ENCODE measurements around the gene ODF4. TPM values are rescaled to one million over a fixed set of nuclear protein-coding genes. Genes with fewer than 3 reads are reported as not detected.

ODF4 gene
- total RNA-seq (2021) (not detected in 2 replicates), Bru-seq, nascent RNA (not detected), BruChase-seq, experiment 1, labeled RNA remaining after a 2-hour chase (not detected), BruChase-seq, experiment 2, labeled RNA remaining after a 6-hour chase (not detected)
- long read RNA-seq, result 0 reads

GRCh38 chr17:8339540-8339939, at the start of gene ODF4:
ODF4 (plus strand) TSS chr17:8339840; CDS start chr17:8340052, 212 bp downstream.
- CTCF ChIA-PET, result interaction anchor here (0.7 kb wide), 1 partner anchor 64 kb away, joined by 5 read pairs; no protein-coding TSS in a partner anchor
- intact Hi-C loops (cut with micrococcal nuclease; ENCODE audit: unreplicated experiment), result no loop called here
- H3K4me3 ChIP-seq (ENCODE audit: low read depth, low read length, poor library complexity, severe bottlenecking), result no peak within 1 kb of the TSS

GRCh38 chr17:8290043-8290442, 49.6 kb upstream of the ODF4 start:
- TF ChIP-seq CTCF (conservative IDR thresholded peaks at IDR 0.05; ENCODE audit: low read depth, low read length), result no peak
- TF ChIP-seq EZH2 (IDR thresholded peaks at IDR 0.05; ENCODE audit: borderline replicate concordance, low read depth, low read length, poor library complexity, severe bottlenecking), result no peak
- DNase-seq (ENCODE audit: low spot score), result no peak
- ChIA-PET POLR2A (ENCODE audit: low non-redundant PET) (no interaction called here), CTCF (no interaction called here)
- no TSS peak for BruUV-seq (replicated peaks)
- H3K27ac ChIP-seq (ENCODE audit: low read depth, low read length, poor library complexity, severe bottlenecking), result no peak overlapping the region
- no peaks in the 10 kb centered on the region for H3K9me3 ChIP-seq (ENCODE audit: low read depth, low read length, poor library complexity, severe bottlenecking)
- intact Hi-C loops (cut with micrococcal nuclease; ENCODE audit: unreplicated experiment), result no loop called here
- H3K36me3 ChIP-seq (ENCODE audit: insufficient read depth, low read length, poor library complexity, severe bottlenecking), result no peaks in the 10 kb centered on the region
- no peaks in the 10 kb centered on the region for H3K27me3 ChIP-seq (replicated peaks; ENCODE audit: insufficient read depth, low read depth, low read length, poor library complexity)
- no peak overlapping the region for H3K4me3 ChIP-seq (ENCODE audit: low read depth, low read length, poor library complexity, severe bottlenecking)
- H3K4me1 ChIP-seq (ENCODE audit: insufficient read depth, low read length, poor library complexity, severe bottlenecking), result peaks cover 13% of the 10 kb centered on the region

More at GRCh38 chr17:8339540-8339939, at the start of gene ODF4:
- H3K36me3 ChIP-seq (ENCODE audit: insufficient read depth, low read length, poor library complexity, severe bottlenecking), result no peaks in the 10 kb centered on the region
- no peak for DNase-seq (ENCODE audit: low spot score)
- H3K27ac ChIP-seq (ENCODE audit: low read depth, low read length, poor library complexity, severe bottlenecking), result no peak within 1 kb of the TSS
- no peaks in the 10 kb centered on the region for H3K9me3 ChIP-seq (ENCODE audit: low read depth, low read length, poor library complexity, severe bottlenecking)
- POLR2A ChIA-PET (ENCODE audit: low non-redundant PET), result interaction anchor here (0.6 kb wide), 1 partner anchor 10 kb away, joined by 18 read pairs; no protein-coding TSS in a partner anchor
- no peaks in the 10 kb centered on the region for H3K27me3 ChIP-seq (replicated peaks; ENCODE audit: insufficient read depth, low read depth, low read length, poor library complexity)
- peaks cover 4% of the 10 kb centered on the region for H3K4me1 ChIP-seq (ENCODE audit: insufficient read depth, low read length, poor library complexity, severe bottlenecking)
- no TSS peak for BruUV-seq (replicated peaks)
- no peak for TF ChIP-seq CTCF (conservative IDR thresholded peaks at IDR 0.05; ENCODE audit: low read depth, low read length)
- no peak for TF ChIP-seq EZH2 (IDR thresholded peaks at IDR 0.05; ENCODE audit: borderline replicate concordance, low read depth, low read length, poor library complexity, severe bottlenecking)

- ChIA-PET CTCF (no interaction called here), POLR2A (ENCODE audit: low non-redundant PET) (interaction anchor here (0.6 kb wide), 1 partner anchor 11 kb away, joined by 3 read pairs; no protein-coding TSS in a partner anchor)
- no peak for DNase-seq (ENCODE audit: low spot score)
- TF ChIP-seq EZH2 (IDR thresholded peaks at IDR 0.05; ENCODE audit: borderline replicate concordance, low read depth, low read length, poor library complexity, severe bottlenecking) (no peak), CTCF (conservative IDR thresholded peaks at IDR 0.05; ENCODE audit: low read depth, low read length) (no peak)
- no peaks in the 10 kb centered on the region for H3K9me3 ChIP-seq (ENCODE audit: low read depth, low read length, poor library complexity, severe bottlenecking)
- no TSS peak for BruUV-seq (replicated peaks)
- H3K4me3 ChIP-seq (ENCODE audit: low read depth, low read length, poor library complexity, severe bottlenecking), result no peak overlapping the region
- intact Hi-C loops (cut with micrococcal nuclease; ENCODE audit: unreplicated experiment), result no loop called here
- no peaks in the 10 kb centered on the region for H3K27me3 ChIP-seq (replicated peaks; ENCODE audit: insufficient read depth, low read depth, low read length, poor library complexity)
- peaks cover 12% of the 10 kb centered on the region for H3K4me1 ChIP-seq (ENCODE audit: insufficient read depth, low read length, poor library complexity, severe bottlenecking)
- H3K36me3 ChIP-seq (ENCODE audit: insufficient read depth, low read length, poor library complexity, severe bottlenecking), result no peaks in the 10 kb centered on the region
- no peak overlapping the region for H3K27ac ChIP-seq (ENCODE audit: low read depth, low read length, poor library complexity, severe bottlenecking)
Observed at GRCh38 chr17:8292639-8293395, 46.8 kb upstream of the ODF4 start.
